Activated naive CD4-positive, alpha-beta T cell treated with anti-CD3 and anti-CD28 coated beads for 36 hours (primary cell): Measurements from ENCODE around the gene ELMOD1. TPM values are rescaled to one million over a fixed set of nuclear protein-coding genes. Genes with fewer than 3 reads are reported as not detected.

Source experiments
- CTCF ChIA-PET: fragments of 350-600 bp; sonication (Branson Sonifier 250); formaldehyde crosslinking; loops from one replicate; lab custom pipeline; 2021; ENCODE audit warnings: antibody characterized with exemption; lab: Charles Lee
- DNase-seq: peaks from one replicate; pipeline ENCODE4 v3.0.0-alpha.2; 2020
- H3K27ac Mint-ChIP-seq: one replicate; pipeline ENCODE4 v1.8.0; 2021; ENCODE audit warnings: mild to moderate bottlenecking, mixed read lengths
- H3K27me3 Mint-ChIP-seq: one replicate; pipeline ENCODE4 v1.8.0; 2021; ENCODE audit warnings: low read depth, mixed read lengths
- H3K36me3 Mint-ChIP-seq: one replicate; pipeline ENCODE4 v1.8.0; 2021; ENCODE audit warnings: low read depth, mixed read lengths
- H3K4me1 Mint-ChIP-seq: one replicate; pipeline ENCODE4 v1.8.0; 2021; ENCODE audit warnings: low read depth, mixed read lengths
- H3K4me3 Mint-ChIP-seq: one replicate; pipeline ENCODE4 v1.8.0; 2021; ENCODE audit warnings: mild to moderate bottlenecking, moderate library complexity, mixed read lengths
- H3K9me3 Mint-ChIP-seq: one replicate; pipeline ENCODE4 v1.8.0; 2021; ENCODE audit warnings: mixed read lengths
- intact Hi-C: fragments of 100-400 bp; cut with micrococcal nuclease; formaldehyde crosslinking; loops from one replicate; pipeline ENCODE4 v1.15.1; 2023
- total RNA-seq, 2 experiments: library from RNA; stranded (reverse); gene quantifications; one replicate each; pipeline ENCODE4 v1.2.3, GENCODE V29; 2021

ELMOD1 gene
- total RNA-seq, 2 experiments from 2014 or later: not detected

DNA sequence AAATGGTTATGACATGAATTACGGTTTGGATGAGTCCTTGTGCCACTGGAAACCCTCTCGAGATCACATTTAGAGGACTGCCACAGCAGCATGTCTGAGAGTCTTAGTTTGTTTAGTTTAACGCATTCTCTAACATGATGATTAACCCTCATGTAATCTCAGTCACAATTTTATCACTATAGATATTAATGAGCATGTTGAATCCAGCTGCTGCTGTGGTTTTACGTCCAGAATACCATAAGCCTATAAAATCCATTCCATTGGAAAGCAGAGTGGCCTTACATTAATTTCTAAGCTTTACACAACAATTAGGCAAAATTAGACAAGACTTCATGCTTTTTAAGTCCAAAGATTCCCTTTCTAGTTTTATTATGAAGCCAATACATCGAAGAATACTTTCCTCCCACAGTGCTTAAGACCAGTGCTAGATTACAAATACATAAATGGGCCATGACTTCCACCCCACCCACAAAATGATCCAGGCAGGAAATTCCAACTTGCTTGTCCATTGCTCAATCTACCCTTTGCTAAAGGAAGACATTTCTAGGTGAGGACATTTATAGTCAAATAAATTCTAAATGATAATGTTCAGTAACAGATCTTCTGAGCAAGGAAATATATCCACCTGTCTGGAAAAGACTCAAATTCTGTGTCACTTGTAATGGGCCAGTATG, 3.5 kb upstream of the ELMOD1 start:
- Mint-ChIP-seq H3K36me3 (no peaks in the 10 kb centered on the region), H3K9me3 (no peaks in the 10 kb centered on the region), H3K27me3 (peaks cover 55% of the 10 kb centered on the region), H3K27ac (no peak overlapping the region), H3K4me3 (no peak overlapping the region), H3K4me1 (peaks cover 17% of the 10 kb centered on the region)
- CTCF ChIA-PET: interaction anchor here (0.9 to 1.0 kb wide), 2 partner anchors 12 to 102 kb away, joined by 4 read pairs; no protein-coding TSS in a partner anchor
- intact Hi-C loops: no loop called here
- no peak for DNase-seq

DNA sequence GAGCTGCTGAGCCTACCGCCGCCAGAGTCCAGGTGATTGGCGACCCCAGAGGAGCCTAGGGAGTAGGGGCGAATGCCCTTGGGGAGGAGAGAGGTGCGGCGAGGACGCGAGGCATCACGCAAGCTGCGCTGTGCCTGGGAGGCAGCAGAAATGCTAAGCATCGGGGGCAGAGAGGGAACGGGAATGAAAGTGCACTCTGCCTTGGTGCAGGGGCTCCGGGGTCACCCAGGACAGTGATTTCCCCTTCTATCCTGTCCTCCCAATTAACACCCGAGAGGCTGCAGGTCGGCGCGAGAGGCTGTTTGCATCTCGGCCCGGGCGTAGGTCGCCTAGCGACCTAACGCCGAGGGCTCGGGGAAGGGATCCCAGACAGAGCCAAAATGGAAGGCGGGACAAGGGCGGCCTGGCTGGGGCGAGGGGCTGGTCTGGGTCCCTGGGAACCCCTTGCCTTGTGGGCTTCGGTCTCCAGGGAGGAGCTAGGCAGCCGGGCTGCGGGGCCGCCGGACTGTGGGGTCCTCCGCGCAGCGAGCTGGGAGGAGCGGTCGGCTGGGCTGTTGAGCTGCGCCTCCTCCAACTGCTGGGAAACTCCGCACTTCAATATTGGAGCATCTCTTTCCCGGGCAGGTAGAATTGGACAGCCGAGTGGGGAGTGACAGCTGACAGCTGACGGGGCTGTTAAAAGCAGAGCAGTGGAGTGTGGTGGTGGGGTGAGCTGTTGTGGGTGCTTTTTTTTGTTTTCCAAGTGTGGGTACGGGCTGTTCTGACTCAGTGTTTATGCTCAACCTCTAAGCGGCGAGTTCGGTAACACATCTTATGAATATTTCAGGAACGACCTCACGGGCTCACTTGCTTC, 657 bp downstream of the ELMOD1 start:
- peak overlapping the region; percentile 77 for H3K4me3 Mint-ChIP-seq
- peaks cover 67% of the 10 kb centered on the region for H3K27me3 Mint-ChIP-seq
- intact Hi-C loops: loop anchor here (1.0 to 5.0 kb wide), 4 partner anchors 15 to 267 kb away; partner anchors contain the start of genes ALKBH8 and SLC35F2
- peak; percentile 57 for DNase-seq
- no peaks in the 10 kb centered on the region for H3K9me3 Mint-ChIP-seq
- CTCF ChIA-PET: interaction anchor here (1.2 to 1.9 kb wide), 2 partner anchors 17 to 98 kb away, joined by 3 to 6 read pairs; no protein-coding TSS in a partner anchor
- H3K27ac Mint-ChIP-seq: no peak overlapping the region
- no peaks in the 10 kb centered on the region for H3K36me3 Mint-ChIP-seq
- H3K4me1 Mint-ChIP-seq: peaks cover 22% of the 10 kb centered on the region

DNA sequence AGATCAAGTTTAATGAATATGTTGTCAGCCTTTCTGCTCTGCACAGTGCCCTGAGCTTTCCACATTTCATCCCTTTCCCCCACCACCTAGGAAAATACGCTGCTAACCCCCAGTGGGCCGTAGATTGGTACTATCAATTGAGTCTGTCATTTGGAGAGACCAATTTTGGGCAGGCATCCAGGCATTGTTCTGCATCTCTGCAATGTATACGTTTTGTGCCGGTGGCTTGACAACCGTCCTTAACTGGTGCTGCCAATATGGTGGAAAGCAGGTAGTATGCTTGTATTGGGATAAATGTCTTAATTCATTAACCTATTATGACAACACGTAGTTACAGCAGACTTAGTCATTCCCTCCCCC, 1.3 kb downstream of the ELMOD1 start:
- CTCF ChIA-PET: interaction anchor here (1.2 to 1.9 kb wide), 2 partner anchors 17 to 97 kb away, joined by 3 to 6 read pairs; no protein-coding TSS in a partner anchor
- H3K36me3 Mint-ChIP-seq: no peaks in the 10 kb centered on the region
- intact Hi-C loops: loop anchor here (1.0 to 5.0 kb wide), 3 partner anchors 16 to 267 kb away; partner anchors contain the start of gene SLC35F2
- no peak overlapping the region for H3K27ac Mint-ChIP-seq
- no peaks in the 10 kb centered on the region for H3K9me3 Mint-ChIP-seq
- H3K27me3 Mint-ChIP-seq: peaks cover 63% of the 10 kb centered on the region
- H3K4me3 Mint-ChIP-seq: peak overlapping the region; percentile 77
- H3K4me1 Mint-ChIP-seq: peaks cover 22% of the 10 kb centered on the region
- DNase-seq: no peak

DNA sequence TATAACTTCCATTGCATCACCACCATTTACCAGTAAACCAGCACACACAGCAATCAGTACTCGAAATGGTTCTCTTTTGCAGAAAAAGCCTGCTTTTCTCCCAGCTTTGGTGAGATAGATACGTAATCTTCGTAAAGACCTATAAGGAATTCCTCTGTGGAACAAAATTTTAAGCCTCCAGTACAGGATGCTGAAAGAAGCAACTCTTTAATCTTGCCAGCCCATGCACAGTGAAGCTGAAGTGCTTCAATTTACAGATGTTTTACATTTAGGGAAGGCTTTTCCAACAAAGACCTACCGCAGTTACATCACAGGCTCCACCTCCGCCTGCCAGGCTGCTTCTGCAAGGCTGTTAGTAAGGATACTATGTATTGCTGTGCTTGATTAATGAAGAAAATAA, 1.9 kb downstream of the ELMOD1 start:
- Mint-ChIP-seq H3K27ac (no peak overlapping the region), H3K9me3 (no peaks in the 10 kb centered on the region), H3K36me3 (no peaks in the 10 kb centered on the region), H3K4me1 (peaks cover 22% of the 10 kb centered on the region), H3K27me3 (peaks cover 60% of the 10 kb centered on the region), H3K4me3 (no peak overlapping the region)
- intact Hi-C loops: loop anchor here (1.0 to 5.0 kb wide), 3 partner anchors 17 to 266 kb away; partner anchors contain the start of gene SLC35F2
- no peak for DNase-seq
- CTCF ChIA-PET: no interaction called here

DNA sequence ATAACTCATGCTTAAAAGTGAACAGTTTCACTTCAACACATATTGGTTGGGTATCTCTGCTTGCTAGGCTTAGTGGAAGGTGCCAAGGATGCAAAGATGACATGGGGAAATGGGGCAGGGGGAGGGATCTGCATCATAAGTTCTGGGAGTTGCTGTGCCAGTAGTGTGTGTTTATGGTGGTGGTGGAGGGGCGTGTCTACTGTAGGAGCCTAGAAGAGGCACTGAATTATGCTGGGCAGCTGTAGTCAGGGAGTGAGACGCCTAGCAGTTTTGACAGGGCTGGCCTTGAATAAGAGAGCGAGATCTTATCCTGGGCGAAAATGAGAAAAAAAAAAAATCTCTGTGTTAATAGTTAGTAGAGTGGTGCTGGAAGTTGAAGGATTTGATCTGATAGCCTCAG, 3.0 kb downstream of the ELMOD1 start:
- Mint-ChIP-seq H3K4me1 (peaks cover 22% of the 10 kb centered on the region), H3K27me3 (peaks cover 59% of the 10 kb centered on the region), H3K9me3 (no peaks in the 10 kb centered on the region), H3K27ac (no peak overlapping the region), H3K36me3 (no peaks in the 10 kb centered on the region), H3K4me3 (no peak overlapping the region)
- intact Hi-C loops: loop anchor here (2.0 to 5.0 kb wide), 2 partner anchors 47 to 265 kb away; partner anchors contain the start of gene SLC35F2
- no peak for DNase-seq
- CTCF ChIA-PET: interaction anchor here (1.2 to 1.7 kb wide), 2 partner anchors 31 to 46 kb away, joined by 3 to 4 read pairs; no protein-coding TSS in a partner anchor

- CTCF ChIA-PET: interaction anchor here (0.6 to 1.7 kb wide), 4 partner anchors 32 to 55 kb away, joined by 3 to 4 read pairs (median 4); no protein-coding TSS in a partner anchor
- no peaks in the 10 kb centered on the region for H3K9me3 Mint-ChIP-seq
- peaks cover 52% of the 10 kb centered on the region for H3K27me3 Mint-ChIP-seq
- DNase-seq: no peak
- peaks cover 21% of the 10 kb centered on the region for H3K4me1 Mint-ChIP-seq
- no peak overlapping the region for H3K27ac Mint-ChIP-seq
- no peak overlapping the region for H3K4me3 Mint-ChIP-seq
- H3K36me3 Mint-ChIP-seq: no peaks in the 10 kb centered on the region
- intact Hi-C loops: loop anchor here (5.0 kb wide), 1 partner anchor 47 kb away; no protein-coding TSS in a partner anchor
Measured at GRCh38 chr11:107594736-107595135, 3.8 kb downstream of the ELMOD1 start.

DNA sequence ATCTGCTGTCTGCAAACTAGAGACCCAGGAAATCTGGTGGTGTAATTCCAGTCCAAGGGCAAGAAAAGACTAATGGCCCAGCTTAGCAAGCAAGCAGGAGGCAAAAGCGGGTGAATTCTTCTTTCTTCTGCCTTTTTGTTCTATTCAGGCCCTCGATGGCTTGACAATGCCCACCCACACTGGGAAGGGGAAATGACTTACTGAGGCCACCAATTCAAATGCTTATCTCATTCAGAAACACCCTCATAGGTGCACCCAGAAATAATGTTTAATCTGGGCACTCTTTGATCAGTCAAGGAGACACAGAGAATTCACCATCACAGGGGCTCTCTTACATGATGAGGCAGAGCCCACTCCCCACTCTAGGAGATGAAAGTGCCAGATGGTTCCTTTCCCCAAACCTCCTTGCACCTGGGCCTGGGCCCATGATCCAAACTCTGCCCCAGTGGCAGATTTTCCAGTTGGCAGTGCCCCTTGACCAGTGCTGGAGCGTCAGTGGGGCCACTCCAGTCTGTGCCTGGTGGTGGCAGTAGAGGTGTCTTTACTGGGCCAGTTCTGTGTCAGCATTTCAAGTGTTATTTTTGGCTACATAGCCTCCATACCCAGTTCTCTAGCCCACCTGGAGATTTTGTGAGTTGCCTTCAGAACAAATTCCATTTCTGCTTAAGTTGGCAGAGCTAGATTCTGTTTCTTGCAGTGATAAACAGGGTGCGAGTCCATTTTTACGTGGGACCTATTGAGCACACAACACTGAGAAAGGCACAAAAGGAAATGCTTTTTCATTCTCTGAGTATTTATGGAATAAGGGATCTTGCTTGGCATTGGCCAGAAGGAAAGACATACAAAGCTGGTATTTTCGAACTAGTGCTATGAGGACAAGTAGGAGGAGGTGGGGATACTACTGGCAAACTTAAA, 7.5 kb downstream of the ELMOD1 start:
- no peaks in the 10 kb centered on the region for H3K4me1 Mint-ChIP-seq
- H3K9me3 Mint-ChIP-seq: no peaks in the 10 kb centered on the region
- intact Hi-C loops: loop anchor here (1.0 kb wide), 1 partner anchor 300 kb away; no protein-coding TSS in a partner anchor
- DNase-seq: peak; percentile 18
- H3K4me3 Mint-ChIP-seq: no peak overlapping the region
- H3K27me3 Mint-ChIP-seq: peaks cover 41% of the 10 kb centered on the region
- H3K27ac Mint-ChIP-seq: no peak overlapping the region
- CTCF ChIA-PET: interaction anchor here (0.9 to 1.2 kb wide), 3 partner anchors 20 to 410 kb away, joined by 3 to 4 read pairs (median 3); partner anchors contain the start of gene CUL5
- no peaks in the 10 kb centered on the region for H3K36me3 Mint-ChIP-seq

DNA sequence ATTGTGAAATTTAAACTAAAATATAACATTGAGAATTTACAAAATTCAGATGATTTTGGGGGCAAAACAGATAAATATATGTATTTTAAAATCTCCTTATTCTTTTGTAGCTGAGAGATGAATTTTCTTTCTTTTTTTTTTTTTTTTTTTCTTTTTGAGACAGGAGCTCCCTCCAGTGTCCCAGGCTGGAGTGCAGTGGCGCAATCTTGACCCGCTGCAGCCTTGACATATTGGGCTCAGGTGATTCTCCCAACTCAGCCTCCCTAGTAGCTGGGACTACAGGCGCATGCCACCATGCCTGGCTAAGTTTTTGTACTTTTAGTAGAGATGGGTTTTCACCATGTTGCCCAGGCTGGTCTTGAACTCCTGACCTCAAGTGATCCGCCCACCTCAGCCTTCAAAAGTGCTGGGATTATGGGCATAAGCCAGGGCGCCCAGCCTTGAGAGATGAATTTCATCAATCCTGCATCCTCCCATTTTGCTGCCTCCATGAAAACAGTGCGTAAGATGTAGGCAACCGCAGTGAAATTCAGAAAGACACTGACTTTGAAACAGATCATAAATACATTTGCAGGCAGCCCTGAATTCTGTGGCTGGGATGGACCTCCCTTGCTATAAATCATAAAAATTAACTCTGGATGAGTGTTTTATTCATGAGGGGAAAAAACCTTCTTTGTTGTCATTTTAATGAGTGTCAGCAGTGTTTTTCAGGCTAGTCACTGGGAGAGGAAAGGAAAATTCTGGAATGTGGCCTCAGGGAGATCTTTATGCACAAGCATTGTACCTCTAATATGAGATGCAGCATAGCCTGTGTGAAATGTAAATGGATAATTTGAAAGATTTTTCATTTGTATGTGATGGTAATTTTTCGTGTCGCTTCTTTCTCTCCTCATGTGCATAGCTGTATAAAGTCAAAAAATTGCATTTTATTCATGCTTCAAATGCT, 14.4 kb downstream of the ELMOD1 start:
- Mint-ChIP-seq H3K36me3 (no peaks in the 10 kb centered on the region), H3K4me3 (no peak overlapping the region), H3K27ac (no peak overlapping the region), H3K4me1 (no peaks in the 10 kb centered on the region), H3K27me3 (peaks cover 50% of the 10 kb centered on the region), H3K9me3 (no peaks in the 10 kb centered on the region)
- CTCF ChIA-PET: interaction anchor here (0.5 to 1.4 kb wide), 2 partner anchors 55 to 340 kb away, joined by 3 to 5 read pairs; no protein-coding TSS in a partner anchor
- no peak for DNase-seq
- intact Hi-C loops: loop anchor here (1.0 to 5.0 kb wide), 2 partner anchors 29 to 38 kb away; partner anchors contain the start of gene ALKBH8

GRCh38 chr11:107606141-107606540, 15.2 kb downstream of the ELMOD1 start:
- no peak overlapping the region for H3K4me3 Mint-ChIP-seq
- peaks cover 48% of the 10 kb centered on the region for H3K27me3 Mint-ChIP-seq

DNA sequence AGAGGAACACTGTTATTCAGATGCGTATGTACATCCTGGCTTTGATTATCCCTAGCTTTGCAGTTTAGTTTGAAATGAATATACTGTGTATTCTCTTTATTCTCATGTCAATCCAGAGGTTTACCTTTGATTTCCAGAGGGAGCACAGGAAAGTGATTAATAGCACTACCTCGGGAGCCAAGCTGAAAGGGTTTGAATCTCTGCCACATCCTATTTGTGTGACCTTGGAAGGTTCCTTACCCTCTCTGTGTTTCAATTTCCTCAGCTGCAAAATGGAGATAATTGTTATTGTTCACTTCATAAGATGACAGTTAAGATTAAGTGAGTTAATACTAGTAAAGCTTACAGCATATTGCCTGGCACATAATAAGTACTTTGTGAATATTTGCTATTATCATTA, 17.9 kb downstream of the ELMOD1 start:
- no peak for DNase-seq
- H3K27ac Mint-ChIP-seq: no peak overlapping the region
- no peaks in the 10 kb centered on the region for H3K4me1 Mint-ChIP-seq
- CTCF ChIA-PET: interaction anchor here (0.6 to 1.3 kb wide), 2 partner anchors 17 to 306 kb away, joined by 3 read pairs; no protein-coding TSS in a partner anchor
- no peaks in the 10 kb centered on the region for H3K9me3 Mint-ChIP-seq
- H3K36me3 Mint-ChIP-seq: no peaks in the 10 kb centered on the region
- H3K27me3 Mint-ChIP-seq: peaks cover 36% of the 10 kb centered on the region
- intact Hi-C loops: loop anchor here (5.0 kb wide), 1 partner anchor 42 kb away; the partner anchor contains the start of gene ALKBH8
- no peak overlapping the region for H3K4me3 Mint-ChIP-seq

More at GRCh38 chr11:107606141-107606540, 15.2 kb downstream of the ELMOD1 start:
- DNase-seq: no peak
- Mint-ChIP-seq H3K4me1 (no peaks in the 10 kb centered on the region), H3K27ac (no peak overlapping the region), H3K36me3 (no peaks in the 10 kb centered on the region), H3K9me3 (no peaks in the 10 kb centered on the region)
- intact Hi-C loops: loop anchor here (5.0 kb wide), 1 partner anchor 39 kb away; the partner anchor contains the start of gene ALKBH8
- CTCF ChIA-PET: interaction anchor here (0.8 to 1.4 kb wide), 3 partner anchors 30 to 56 kb away, joined by 3 to 4 read pairs (median 3); no protein-coding TSS in a partner anchor
